ENCODE measurements around the gene PLCB1. TPM values are rescaled to one million over a fixed set of nuclear protein-coding genes. Genes with fewer than 3 reads are reported as not detected.

PLCB1 gene
- total RNA-seq, 3 donors from 2014 or later: 7.2 to 50.7 (median 8.8) TPM

GRCh38 chr20:8399947-8400346 is 267.9 kb downstream of the PLCB1 start:
- no peak for TF ChIP-seq CTCF (IDR thresholded peaks at IDR 0.05)
- peak; percentile 53 for ATAC-seq
- H3K9me3 ChIP-seq: no peaks in the 10 kb centered on the region
- intact Hi-C loops (cut with DNase I, micrococcal nuclease): no loop called here
- no peaks in the 10 kb centered on the region for H3K36me3 ChIP-seq (ENCODE audit: low read depth)
- no peak overlapping the region for H3K4me3 ChIP-seq
- DNase-seq: no peak
- H3K4me1 ChIP-seq (ENCODE audit: low read depth): no peaks in the 10 kb centered on the region

- intact Hi-C loops (cut with DNase I, micrococcal nuclease): no loop called here
- no peak overlapping the region for H3K4me3 ChIP-seq
- no peaks in the 10 kb centered on the region for H3K9me3 ChIP-seq
- no peaks in the 10 kb centered on the region for H3K4me1 ChIP-seq (ENCODE audit: low read depth)
- ATAC-seq (no peak), DNase-seq (no peak)
- no peak for TF ChIP-seq CTCF (IDR thresholded peaks at IDR 0.05)
- no peaks in the 10 kb centered on the region for H3K36me3 ChIP-seq (ENCODE audit: low read depth)
These were observed 268.4 kb downstream of the PLCB1 start for GRCh38 chr20:8400486-8400885.

GRCh38 chr20:8401556-8401955 is 269.5 kb downstream of the PLCB1 start:
- no peak for TF ChIP-seq CTCF (IDR thresholded peaks at IDR 0.05)
- no peaks in the 10 kb centered on the region for H3K9me3 ChIP-seq
- intact Hi-C loops (cut with DNase I, micrococcal nuclease): no loop called here
- H3K4me3 ChIP-seq: no peak overlapping the region
- DNase-seq: no peak
- no peaks in the 10 kb centered on the region for H3K36me3 ChIP-seq (ENCODE audit: low read depth)
- no peak for ATAC-seq
- no peaks in the 10 kb centered on the region for H3K4me1 ChIP-seq (ENCODE audit: low read depth)

GRCh38 chr20:8402798-8403197 is 270.7 kb downstream of the PLCB1 start:
- Histone ChIP-seq H3K4me1 (ENCODE audit: low read depth) (no peaks in the 10 kb centered on the region), H3K9me3 (no peaks in the 10 kb centered on the region), H3K4me3 (no peak overlapping the region), H3K36me3 (ENCODE audit: low read depth) (no peaks in the 10 kb centered on the region)
- DNase-seq: no peak
- ATAC-seq: no peak
- intact Hi-C loops (cut with DNase I, micrococcal nuclease): no loop called here
- no peak for TF ChIP-seq CTCF (IDR thresholded peaks at IDR 0.05)

GRCh38 chr20:8404912-8405635 is 273.0 kb downstream of the PLCB1 start:
- Histone ChIP-seq H3K4me1 (ENCODE audit: low read depth) (no peaks in the 10 kb centered on the region), H3K4me3 (no peak overlapping the region), H3K36me3 (ENCODE audit: low read depth) (no peaks in the 10 kb centered on the region), H3K9me3 (no peaks in the 10 kb centered on the region)
- DNase-seq (no peak), ATAC-seq (no peak)
- intact Hi-C loops (cut with DNase I, micrococcal nuclease): no loop called here
- TF ChIP-seq CTCF (IDR thresholded peaks at IDR 0.05): no peak

- Histone ChIP-seq H3K36me3 (ENCODE audit: low read depth) (no peaks in the 10 kb centered on the region), H3K4me1 (ENCODE audit: low read depth) (no peaks in the 10 kb centered on the region), H3K9me3 (no peaks in the 10 kb centered on the region), H3K4me3 (no peak overlapping the region)
- no peak for ATAC-seq
- no peak for DNase-seq
- intact Hi-C loops (cut with DNase I, micrococcal nuclease): no loop called here
- no peak for TF ChIP-seq CTCF (IDR thresholded peaks at IDR 0.05)
These were observed 274.3 kb downstream of the PLCB1 start for GRCh38 chr20:8406391-8406790.

All from mucosa of descending colon (tissue), 3 donors.